HCT116 (cell line): ENCODE measurements around the gene SLAMF1.

ENCODE experiments used
- ELF1 ChIP-seq: IDR thresholded peaks from 2 replicates; pipeline ENCODE4 v1.6.1; 2012; ENCODE audit warnings: low read depth, borderline replicate concordance
- EZH2 ChIP-seq: fragments of 200-600 bp; sonication (generic); IDR thresholded peaks from 2 replicates; pipeline ENCODE4 v1.6.1; 2017; ENCODE audit warnings: antibody characterized with exemption, mixed run types
- EZH2phosphoT487 ChIP-seq: fragments of 200-600 bp; IDR thresholded peaks from 2 replicates; pipeline ENCODE4 v1.6.1; 2018; ENCODE audit warnings: antibody characterized with exemption, borderline replicate concordance
- JUND ChIP-seq: IDR thresholded peaks from 2 replicates; pipeline ENCODE4 v1.6.1; 2012
- POLR2A ChIP-seq: IDR thresholded peaks from 2 replicates; pipeline ENCODE4 v1.7.0; 2011; ENCODE audit warnings: borderline replicate concordance; ENCODE audit not compliant: insufficient read depth, insufficient read length; ENCODE audit errors: extremely low read depth
- POLR2AphosphoS5 ChIP-seq: IDR thresholded peaks from 2 replicates; pipeline ENCODE4 v1.6.1; 2011; ENCODE audit warnings: mild to moderate bottlenecking, low read depth, low read length, moderate library complexity
- TCF7L2 ChIP-seq: IDR thresholded peaks from 2 replicates; pipeline ENCODE4 v1.7.0; 2011; ENCODE audit warnings: borderline replicate concordance, inconsistent platforms; ENCODE audit not compliant: insufficient read depth, insufficient read length; ENCODE audit errors: extremely low read depth
- YY1 ChIP-seq: IDR thresholded peaks from 2 replicates; pipeline ENCODE4 v1.6.1; 2011; ENCODE audit warnings: low read length, low read depth, moderate library complexity, mild to moderate bottlenecking; ENCODE audit not compliant: insufficient replicate concordance; ENCODE audit errors: extremely low read depth
- TF ChIP-seq, protein P1 (sequence below), 3 experiments: fragments of 200-600 bp in 1 of 3; sonication (generic) in 1 of 3; IDR thresholded peaks in 2 of 3; conservative IDR thresholded peaks in 1 of 3; 2 replicates each; pipeline ENCODE4 v1.5.1; 2012 to 2017; ENCODE audit warnings: low read depth in 2 of 3, low read length in 2 of 3, antibody characterized with exemption in 1 of 3, borderline replicate concordance in 1 of 3, control low read depth in 1 of 3, mild to moderate bottlenecking in 1 of 3, mixed read lengths in 1 of 3, mixed run types in 1 of 3, moderate library complexity in 1 of 3; ENCODE audit not compliant: insufficient read depth in 1 of 3
- TF ChIP-seq, protein P2 (sequence below): IDR thresholded peaks from 2 replicates; pipeline ENCODE4 v1.6.1; 2012; ENCODE audit warnings: low read depth
- TF ChIP-seq, protein P3 (sequence below): IDR thresholded peaks from 2 replicates; pipeline ENCODE4 v1.6.1; 2011; ENCODE audit warnings: mild to moderate bottlenecking, low read length, moderate library complexity; ENCODE audit not compliant: insufficient replicate concordance; ENCODE audit errors: extremely low read depth

DNA sequence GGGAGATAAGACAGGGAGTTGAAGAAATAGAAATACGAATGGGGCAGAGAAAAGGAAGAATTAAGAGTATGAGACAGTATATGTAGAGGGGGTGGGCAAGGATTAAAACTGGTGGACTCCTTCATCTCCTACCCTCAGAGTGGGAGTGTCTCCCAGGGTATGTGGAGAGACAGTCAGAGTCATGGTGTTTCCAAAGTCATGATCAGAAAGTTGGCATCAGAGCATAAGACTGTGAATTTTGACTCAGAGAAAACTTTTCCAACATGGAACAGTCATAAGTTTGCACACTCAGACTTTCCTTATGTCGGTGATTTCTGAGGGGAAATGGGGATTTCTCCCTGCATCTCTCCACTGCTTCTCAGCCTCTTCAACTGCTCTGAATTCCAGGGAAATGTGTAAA lies 70.0 kb downstream of the SLAMF1 start:
- TF ChIP-seq EZH2phosphoT487 (no peak), JUND (no peak), ELF1 (no peak), POLR2A (no peak), YY1 (no peak), POLR2AphosphoS5 (no peak), EZH2 (no peak), TCF7L2 (no peak)
- TF ChIP-seq, protein P1, sequence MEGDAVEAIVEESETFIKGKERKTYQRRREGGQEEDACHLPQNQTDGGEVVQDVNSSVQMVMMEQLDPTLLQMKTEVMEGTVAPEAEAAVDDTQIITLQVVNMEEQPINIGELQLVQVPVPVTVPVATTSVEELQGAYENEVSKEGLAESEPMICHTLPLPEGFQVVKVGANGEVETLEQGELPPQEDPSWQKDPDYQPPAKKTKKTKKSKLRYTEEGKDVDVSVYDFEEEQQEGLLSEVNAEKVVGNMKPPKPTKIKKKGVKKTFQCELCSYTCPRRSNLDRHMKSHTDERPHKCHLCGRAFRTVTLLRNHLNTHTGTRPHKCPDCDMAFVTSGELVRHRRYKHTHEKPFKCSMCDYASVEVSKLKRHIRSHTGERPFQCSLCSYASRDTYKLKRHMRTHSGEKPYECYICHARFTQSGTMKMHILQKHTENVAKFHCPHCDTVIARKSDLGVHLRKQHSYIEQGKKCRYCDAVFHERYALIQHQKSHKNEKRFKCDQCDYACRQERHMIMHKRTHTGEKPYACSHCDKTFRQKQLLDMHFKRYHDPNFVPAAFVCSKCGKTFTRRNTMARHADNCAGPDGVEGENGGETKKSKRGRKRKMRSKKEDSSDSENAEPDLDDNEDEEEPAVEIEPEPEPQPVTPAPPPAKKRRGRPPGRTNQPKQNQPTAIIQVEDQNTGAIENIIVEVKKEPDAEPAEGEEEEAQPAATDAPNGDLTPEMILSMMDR (IDR thresholded peaks at IDR 0.05 in 2 of 3, conservative IDR thresholded peaks at IDR 0.05 in 1 of 3; ENCODE audit: borderline replicate concordance in 1 of 3, insufficient read depth in 1 of 3, low read depth in 2 of 3, low read length in 2 of 3) = no peak
- TF ChIP-seq, protein P2, sequence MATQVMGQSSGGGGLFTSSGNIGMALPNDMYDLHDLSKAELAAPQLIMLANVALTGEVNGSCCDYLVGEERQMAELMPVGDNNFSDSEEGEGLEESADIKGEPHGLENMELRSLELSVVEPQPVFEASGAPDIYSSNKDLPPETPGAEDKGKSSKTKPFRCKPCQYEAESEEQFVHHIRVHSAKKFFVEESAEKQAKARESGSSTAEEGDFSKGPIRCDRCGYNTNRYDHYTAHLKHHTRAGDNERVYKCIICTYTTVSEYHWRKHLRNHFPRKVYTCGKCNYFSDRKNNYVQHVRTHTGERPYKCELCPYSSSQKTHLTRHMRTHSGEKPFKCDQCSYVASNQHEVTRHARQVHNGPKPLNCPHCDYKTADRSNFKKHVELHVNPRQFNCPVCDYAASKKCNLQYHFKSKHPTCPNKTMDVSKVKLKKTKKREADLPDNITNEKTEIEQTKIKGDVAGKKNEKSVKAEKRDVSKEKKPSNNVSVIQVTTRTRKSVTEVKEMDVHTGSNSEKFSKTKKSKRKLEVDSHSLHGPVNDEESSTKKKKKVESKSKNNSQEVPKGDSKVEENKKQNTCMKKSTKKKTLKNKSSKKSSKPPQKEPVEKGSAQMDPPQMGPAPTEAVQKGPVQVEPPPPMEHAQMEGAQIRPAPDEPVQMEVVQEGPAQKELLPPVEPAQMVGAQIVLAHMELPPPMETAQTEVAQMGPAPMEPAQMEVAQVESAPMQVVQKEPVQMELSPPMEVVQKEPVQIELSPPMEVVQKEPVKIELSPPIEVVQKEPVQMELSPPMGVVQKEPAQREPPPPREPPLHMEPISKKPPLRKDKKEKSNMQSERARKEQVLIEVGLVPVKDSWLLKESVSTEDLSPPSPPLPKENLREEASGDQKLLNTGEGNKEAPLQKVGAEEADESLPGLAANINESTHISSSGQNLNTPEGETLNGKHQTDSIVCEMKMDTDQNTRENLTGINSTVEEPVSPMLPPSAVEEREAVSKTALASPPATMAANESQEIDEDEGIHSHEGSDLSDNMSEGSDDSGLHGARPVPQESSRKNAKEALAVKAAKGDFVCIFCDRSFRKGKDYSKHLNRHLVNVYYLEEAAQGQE = no peak
- TF ChIP-seq, protein P3, sequence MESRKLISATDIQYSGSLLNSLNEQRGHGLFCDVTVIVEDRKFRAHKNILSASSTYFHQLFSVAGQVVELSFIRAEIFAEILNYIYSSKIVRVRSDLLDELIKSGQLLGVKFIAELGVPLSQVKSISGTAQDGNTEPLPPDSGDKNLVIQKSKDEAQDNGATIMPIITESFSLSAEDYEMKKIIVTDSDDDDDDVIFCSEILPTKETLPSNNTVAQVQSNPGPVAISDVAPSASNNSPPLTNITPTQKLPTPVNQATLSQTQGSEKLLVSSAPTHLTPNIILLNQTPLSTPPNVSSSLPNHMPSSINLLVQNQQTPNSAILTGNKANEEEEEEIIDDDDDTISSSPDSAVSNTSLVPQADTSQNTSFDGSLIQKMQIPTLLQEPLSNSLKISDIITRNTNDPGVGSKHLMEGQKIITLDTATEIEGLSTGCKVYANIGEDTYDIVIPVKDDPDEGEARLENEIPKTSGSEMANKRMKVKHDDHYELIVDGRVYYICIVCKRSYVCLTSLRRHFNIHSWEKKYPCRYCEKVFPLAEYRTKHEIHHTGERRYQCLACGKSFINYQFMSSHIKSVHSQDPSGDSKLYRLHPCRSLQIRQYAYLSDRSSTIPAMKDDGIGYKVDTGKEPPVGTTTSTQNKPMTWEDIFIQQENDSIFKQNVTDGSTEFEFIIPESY = no peak
